Mesothelial cell of epicardium (in vitro differentiated cells): ENCODE results near the gene FAM8A1. TPM values are rescaled to one million over a fixed set of nuclear protein-coding genes. Genes with fewer than 3 reads are reported as not detected.

Source experiments
- DNase-seq, 2 experiments: peaks; one replicate each; pipeline ENCODE4 v3.0.0; 2021; ENCODE audit warnings: low spot score in 2 of 2; ENCODE audit not compliant: unreplicated experiment in 2 of 2
- H3K27ac Mint-ChIP-seq: 2 replicates; pipeline ENCODE4 v1.8.0; 2021; ENCODE audit warnings: mixed read lengths
- H3K27me3 Mint-ChIP-seq: 2 replicates; pipeline ENCODE4 v1.8.0; 2021; ENCODE audit warnings: low read depth, mixed read lengths
- H3K36me3 Mint-ChIP-seq: 2 replicates; pipeline ENCODE4 v1.8.0; 2021; ENCODE audit warnings: mixed read lengths
- H3K4me1 Mint-ChIP-seq: 2 replicates; pipeline ENCODE4 v1.8.0; 2021; ENCODE audit warnings: mixed read lengths
- H3K4me3 Mint-ChIP-seq: 2 replicates; pipeline ENCODE4 v1.8.0; 2021; ENCODE audit warnings: mild to moderate bottlenecking, moderate library complexity, mixed read lengths
- H3K9me3 Mint-ChIP-seq: 2 replicates; pipeline ENCODE4 v1.8.0; 2021; ENCODE audit warnings: mixed read lengths
- CTCF ChIP-seq: fragments of 200-600 bp; sonication (generic); IDR thresholded peaks from one replicate; pipeline ENCODE4 v1.5.0; 2021; ENCODE audit warnings: antibody characterized with exemption; ENCODE audit not compliant: unreplicated experiment
- total RNA-seq: library from RNA; stranded (reverse); gene quantifications from 3 replicates; pipeline ENCODE4 v1.2.1, GENCODE V29; 2021

Gene FAM8A1
- total RNA-seq, 1 donor from 2014 or later = 21.2 TPM

DNA sequence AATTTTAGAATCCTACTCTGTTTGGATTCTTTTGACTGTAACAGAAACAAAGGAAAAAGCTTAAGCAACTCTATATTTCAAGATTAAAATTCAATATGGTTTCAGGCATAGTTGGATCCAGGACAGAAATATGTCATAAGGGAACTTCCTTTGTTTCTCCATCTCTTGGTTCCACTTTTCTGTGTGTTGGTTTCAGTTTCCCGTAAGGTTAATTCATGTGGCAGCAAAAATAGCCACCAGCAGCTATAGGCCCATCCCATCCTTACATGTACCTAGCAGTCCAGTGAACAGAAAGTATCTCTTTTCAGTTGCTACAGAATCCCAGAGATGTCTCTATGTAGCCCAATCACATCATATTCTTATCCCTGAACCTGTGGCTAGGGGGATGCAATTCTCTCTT lies 8.8 kb upstream of the FAM8A1 start:
- no peak for DNase-seq
- H3K27me3 Mint-ChIP-seq = no peaks in the 10 kb centered on the region
- H3K4me1 Mint-ChIP-seq = peaks cover 3% of the 10 kb centered on the region
- no peaks in the 10 kb centered on the region for H3K36me3 Mint-ChIP-seq
- no peaks in the 10 kb centered on the region for H3K9me3 Mint-ChIP-seq
- no peak overlapping the region for H3K4me3 Mint-ChIP-seq
- no peak overlapping the region for H3K27ac Mint-ChIP-seq
- TF ChIP-seq CTCF = no peak

DNA sequence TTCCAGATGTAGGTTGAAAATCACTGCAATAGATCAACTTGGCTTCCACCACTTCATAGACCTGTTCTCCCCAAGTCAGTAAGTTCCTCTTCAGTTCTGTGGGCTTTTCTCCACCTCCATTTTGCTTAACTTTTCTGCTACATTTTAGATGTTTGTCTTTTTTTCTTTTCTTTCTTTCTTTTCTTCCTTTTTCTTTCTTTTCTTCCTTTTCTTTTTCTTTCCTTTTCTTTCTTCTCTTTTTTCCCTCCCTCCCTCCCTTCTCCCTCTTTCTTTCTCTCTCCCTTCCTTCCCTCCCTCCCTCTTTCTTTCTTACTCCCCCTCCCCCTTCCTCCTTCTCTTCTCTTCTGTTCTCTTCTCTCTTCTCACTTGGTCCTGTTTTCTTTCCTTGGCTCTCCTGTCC lies 6.9 kb upstream of the FAM8A1 start:
- no peak overlapping the region for H3K27ac Mint-ChIP-seq
- no peaks in the 10 kb centered on the region for H3K36me3 Mint-ChIP-seq
- H3K27me3 Mint-ChIP-seq = no peaks in the 10 kb centered on the region
- no peak for TF ChIP-seq CTCF
- DNase-seq = no peak
- peaks cover 7% of the 10 kb centered on the region for H3K9me3 Mint-ChIP-seq
- no peak overlapping the region for H3K4me3 Mint-ChIP-seq
- H3K4me1 Mint-ChIP-seq = peaks cover 3% of the 10 kb centered on the region

DNA sequence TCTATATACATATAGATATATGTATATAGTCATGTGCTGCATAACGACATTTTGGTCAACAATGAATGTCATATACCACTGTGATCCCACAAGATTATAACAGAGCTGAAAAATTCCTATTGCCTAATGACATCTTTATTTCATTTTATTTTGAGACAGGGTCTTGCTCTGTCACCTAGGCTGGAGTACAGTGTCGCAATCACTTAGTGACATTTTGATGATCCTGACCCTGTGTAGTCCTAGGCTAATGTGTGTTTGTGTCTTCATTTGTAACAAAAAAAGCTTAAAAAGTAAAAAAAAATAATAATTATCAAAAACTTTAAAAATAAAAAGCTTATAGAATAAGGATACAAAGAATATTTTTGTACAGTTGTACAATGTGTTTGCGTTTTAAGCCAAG lies 4.0 kb upstream of the FAM8A1 start:
- H3K27ac Mint-ChIP-seq = no peak overlapping the region
- H3K36me3 Mint-ChIP-seq = no peaks in the 10 kb centered on the region
- H3K27me3 Mint-ChIP-seq = no peaks in the 10 kb centered on the region
- no peak for TF ChIP-seq CTCF
- DNase-seq = no peak
- H3K9me3 Mint-ChIP-seq = peaks cover 7% of the 10 kb centered on the region
- no peak overlapping the region for H3K4me3 Mint-ChIP-seq
- H3K4me1 Mint-ChIP-seq = peaks cover 5% of the 10 kb centered on the region

- no peak for TF ChIP-seq CTCF
- Mint-ChIP-seq H3K4me3 (peak overlapping the region; percentile 79), H3K36me3 (peaks cover 10% of the 10 kb centered on the region), H3K27ac (peak overlapping the region; percentile 64), H3K4me1 (peaks cover 18% of the 10 kb centered on the region), H3K9me3 (peaks cover 7% of the 10 kb centered on the region), H3K27me3 (no peaks in the 10 kb centered on the region)
- peak; percentile 32 to 67 for DNase-seq
Measured at GRCh38 chr6:17600527-17601385, 654 bp downstream of the FAM8A1 start.

GRCh38 chr6:17601386-17601703 lies 1.2 kb downstream of the FAM8A1 start:
- DNase-seq = no peak
- H3K4me1 Mint-ChIP-seq = peaks cover 18% of the 10 kb centered on the region
- peaks cover 13% of the 10 kb centered on the region for H3K36me3 Mint-ChIP-seq
- H3K9me3 Mint-ChIP-seq = peaks cover 7% of the 10 kb centered on the region
- no peak for TF ChIP-seq CTCF
- peak overlapping the region; percentile 72 for H3K4me3 Mint-ChIP-seq
- H3K27me3 Mint-ChIP-seq = no peaks in the 10 kb centered on the region
- peak overlapping the region; percentile 64 for H3K27ac Mint-ChIP-seq
